H9 (cell line): ENCODE results near the gene ZNF205. TPM values are rescaled to one million over a fixed set of nuclear protein-coding genes. Genes with fewer than 3 reads are reported as not detected.

Experiments
- DNase-seq: peaks from one replicate; pipeline ENCODE4 v3.0.0-alpha.2; 2017
- H2AFZ ChIP-seq: one replicate; pipeline ENCODE4 v1.6.1; 2013; ENCODE audit warnings: mild to moderate bottlenecking, low read length, control low read depth, moderate library complexity
- H2AK5ac ChIP-seq: 2 replicates; pipeline ENCODE4 v1.6.1; 2013; ENCODE audit warnings: low read length, control low read depth, mixed read lengths; ENCODE audit not compliant: insufficient read length
- H2BK120ac ChIP-seq: one replicate; pipeline ENCODE4 v1.6.1; 2013; ENCODE audit warnings: low read depth, mild to moderate bottlenecking, low read length, control low read depth, inconsistent platforms; ENCODE audit not compliant: poor library complexity, severe bottlenecking
- H2BK12ac ChIP-seq: 2 replicates; pipeline ENCODE4 v1.6.1; 2013; ENCODE audit warnings: low read length, control low read depth, mixed read lengths, low read depth; ENCODE audit not compliant: insufficient read length
- H2BK15ac ChIP-seq: 2 replicates; pipeline ENCODE4 v1.6.1; 2013; ENCODE audit warnings: low read depth, low read length, control low read depth
- H2BK20ac ChIP-seq: one replicate; pipeline ENCODE4 v1.6.1; 2013; ENCODE audit warnings: low read depth, mild to moderate bottlenecking, low read length, control low read depth, inconsistent platforms; ENCODE audit not compliant: poor library complexity, severe bottlenecking
- H2BK5ac ChIP-seq: 2 replicates; pipeline ENCODE4 v1.6.1; 2013; ENCODE audit warnings: low read length, control low read depth, mixed read lengths; ENCODE audit not compliant: insufficient read length
- H3K14ac ChIP-seq: 2 replicates; pipeline ENCODE4 v1.6.1; 2013; ENCODE audit warnings: low read length, control low read depth; ENCODE audit not compliant: insufficient read depth
- H3K18ac ChIP-seq: 2 replicates; pipeline ENCODE4 v1.6.1; 2013; ENCODE audit warnings: low read depth, mild to moderate bottlenecking, mixed read lengths, low read length, control low read depth; ENCODE audit not compliant: insufficient read length
- H3K23ac ChIP-seq: 2 replicates; pipeline ENCODE4 v1.6.1; 2013; ENCODE audit warnings: low read length, control low read depth, mixed read lengths, low read depth; ENCODE audit not compliant: insufficient read length
- H3K23me2 ChIP-seq: 2 replicates; pipeline ENCODE4 v1.6.1; 2013; ENCODE audit warnings: low read depth, mild to moderate bottlenecking, mixed read lengths, low read length, control low read depth; ENCODE audit not compliant: insufficient read length, poor library complexity, severe bottlenecking
- H3K27ac ChIP-seq: 2 replicates; pipeline ENCODE4 v1.5.1; 2013; ENCODE audit warnings: low read length, control low read depth, mixed read lengths, low read depth; ENCODE audit not compliant: insufficient read length
- H3K27me3 ChIP-seq: 2 replicates; pipeline ENCODE4 v1.6.1; 2013; ENCODE audit warnings: low read length, control low read depth, inconsistent platforms; ENCODE audit not compliant: insufficient read depth
- H3K4ac ChIP-seq: 2 replicates; pipeline ENCODE4 v1.6.1; 2013; ENCODE audit warnings: low read depth, mild to moderate bottlenecking, control low read depth, inconsistent platforms, low read length, moderate library complexity
- H3K4me1 ChIP-seq: 2 replicates; pipeline ENCODE4 v1.6.1; 2013; ENCODE audit warnings: low read length, control low read depth, inconsistent platforms; ENCODE audit not compliant: insufficient read depth
- H3K4me2 ChIP-seq: 2 replicates; pipeline ENCODE4 v1.6.1; 2013; ENCODE audit warnings: low read length, control low read depth, mixed read lengths; ENCODE audit not compliant: insufficient read length, insufficient read depth
- H3K56ac ChIP-seq: 2 replicates; pipeline ENCODE4 v1.6.1; 2013; ENCODE audit warnings: low read depth, mild to moderate bottlenecking, mixed read lengths, low read length, control low read depth; ENCODE audit not compliant: insufficient read length
- H3K79me1 ChIP-seq: 2 replicates; pipeline ENCODE4 v1.6.1; 2013; ENCODE audit warnings: low read depth, mild to moderate bottlenecking, moderate library complexity, low read length, control low read depth, inconsistent platforms; ENCODE audit not compliant: insufficient read depth, poor library complexity, severe bottlenecking
- H3K79me2 ChIP-seq: 2 replicates; pipeline ENCODE4 v1.6.1; 2013; ENCODE audit warnings: low read length, control low read depth, inconsistent platforms; ENCODE audit not compliant: insufficient read depth
- H3K9ac ChIP-seq: 2 replicates; pipeline ENCODE4 v1.6.1; 2013; ENCODE audit warnings: low read length, control low read depth, mixed read lengths; ENCODE audit not compliant: insufficient read length; ENCODE audit errors: extremely low read depth
- H3K9me3 ChIP-seq: one replicate; pipeline ENCODE4 v1.6.1; 2013; ENCODE audit warnings: low read depth, low read length, inconsistent platforms; ENCODE audit not compliant: control insufficient read depth
- H3T11ph ChIP-seq: one replicate; pipeline ENCODE4 v1.6.1; 2013; ENCODE audit warnings: mild to moderate bottlenecking, low read length, control low read depth, inconsistent platforms
- H4K20me1 ChIP-seq: one replicate; pipeline ENCODE4 v1.6.1; 2013; ENCODE audit not compliant: control insufficient read depth, insufficient read length, insufficient read depth
- H4K5ac ChIP-seq: 2 replicates; pipeline ENCODE4 v1.6.1; 2013; ENCODE audit warnings: low read depth, mild to moderate bottlenecking, mixed read lengths, low read length, control low read depth; ENCODE audit not compliant: insufficient read length
- H4K8ac ChIP-seq: replicated peaks from 2 replicates; pipeline ENCODE4 v1.6.1; 2013; ENCODE audit warnings: low read length, control low read depth, mixed read lengths, low read depth; ENCODE audit not compliant: insufficient read length
- H4K91ac ChIP-seq: 2 replicates; pipeline ENCODE4 v1.6.1; 2013; ENCODE audit warnings: low read depth, mild to moderate bottlenecking, moderate library complexity, mixed read lengths, low read length, control low read depth; ENCODE audit not compliant: insufficient read length
- H3K27ac Mint-ChIP-seq, 3 experiments: 2 replicates in 2 of 3; 3 replicates in 1 of 3; pipeline ENCODE4 v1.8.0; 2020 to 2021; ENCODE audit warnings: mixed read lengths in 3 of 3, mild to moderate bottlenecking in 1 of 3, moderate library complexity in 1 of 3
- H3K27me3 Mint-ChIP-seq: 2 replicates; pipeline ENCODE4 v1.8.0; 2021; ENCODE audit warnings: low read depth, mild to moderate bottlenecking, moderate library complexity, mixed read lengths
- H3K36me3 Mint-ChIP-seq, 3 experiments: 2 replicates in 2 of 3; 3 replicates in 1 of 3; pipeline ENCODE4 v1.8.0; 2020 to 2021; ENCODE audit warnings: low read depth in 3 of 3, mixed read lengths in 3 of 3; ENCODE audit not compliant: insufficient read depth in 1 of 3
- H3K4me1 Mint-ChIP-seq, 2 experiments: 2 replicates each; pipeline ENCODE4 v1.8.0; 2020; ENCODE audit warnings: mixed read lengths in 2 of 2
- H3K4me3 Mint-ChIP-seq, 2 experiments: 2 replicates in 1 of 2; 3 replicates in 1 of 2; pipeline ENCODE4 v1.8.0; 2020 to 2021; ENCODE audit warnings: mild to moderate bottlenecking in 2 of 2, mixed read lengths in 2 of 2, moderate library complexity in 1 of 2
- H3K9me3 Mint-ChIP-seq, 2 experiments: 2 replicates in 1 of 2; 3 replicates in 1 of 2; pipeline ENCODE4 v1.8.0; 2020; ENCODE audit warnings: mild to moderate bottlenecking in 2 of 2, mixed read lengths in 2 of 2, moderate library complexity in 1 of 2
- CTCF ChIP-seq: fragments of 200-600 bp; sonication (generic); conservative IDR thresholded peaks from 3 replicates; pipeline ENCODE4 v1.8.0; 2021; ENCODE audit warnings: antibody characterized with exemption, mild to moderate bottlenecking
- WGBS: extraction: QIAGEN DNeasy Blood & Tissue Kit; methylation state at CpG from one replicate; pipeline ENCODE4 v1.1.7; 2013; ENCODE audit warnings: missing lambda C conversion rate, low lambda C conversion rate, mixed read lengths; ENCODE audit not compliant: insufficient read length; ENCODE audit errors: extremely low coverage; 5-methylcytosine and 5-hydroxymethylcytosine counted together
- total RNA-seq: library from RNA; stranded (reverse); gene quantifications from 2 replicates; pipeline ENCODE4 v1.2.1, GENCODE V29; 2021

Gene ZNF205
- total RNA-seq, 1 experiment from 2014 or later = 16.8 TPM

GRCh38 chr16:3157229-3158025 lies 45.0 kb downstream of the ZNF205 start:
- Histone ChIP-seq H2BK12ac (no peak overlapping the region), H2BK5ac (no peak overlapping the region), H3K56ac (no peak overlapping the region), H3K9me3 (no peaks in the 10 kb centered on the region), H3K4ac (no peak overlapping the region), H2BK20ac (no peak overlapping the region), H2AK5ac (no peak overlapping the region), H3K79me1 (no peaks in the 10 kb centered on the region), H3K4me1 (peaks cover 2% of the 10 kb centered on the region; the same call in 1 of the 2 replicates), H3K9ac (no peak overlapping the region), H4K8ac (no peak overlapping the region), H2BK120ac (no peak overlapping the region), H3K14ac (no peak overlapping the region), H3K23ac (no peak overlapping the region), H3K27me3 (no peaks in the 10 kb centered on the region; the same call in 1 of the 2 replicates), H2BK15ac (no peak overlapping the region), H4K91ac (no peak overlapping the region), H4K20me1 (no peaks in the 10 kb centered on the region), H3K4me2 (peak overlapping the region; percentile 92), H4K5ac (no peak overlapping the region), H3K79me2 (no peaks in the 10 kb centered on the region), H2AFZ (no peak overlapping the region), H3T11ph (no peak overlapping the region), H3K27ac (no peak overlapping the region), H3K18ac (no peak overlapping the region), H3K23me2 (peaks cover 15% of the 10 kb centered on the region)
- peaks cover 4 to 11% of the 10 kb centered on the region in 2 experiments; a peak in 4 of 5 replicates for H3K9me3 Mint-ChIP-seq
- peak overlapping the region; percentile 77 to 95 for H3K4me3 Mint-ChIP-seq
- DNase-seq = peak; percentile 91
- peaks cover 3 to 15% of the 10 kb centered on the region in 2 experiments; a peak in 3 of 4 replicates for H3K4me1 Mint-ChIP-seq
- H3K27ac Mint-ChIP-seq = no peak overlapping the region
- H3K27me3 Mint-ChIP-seq = peaks cover 34% of the 10 kb centered on the region
- no peaks in the 10 kb centered on the region; a peak in 2 of 7 replicates for H3K36me3 Mint-ChIP-seq
- no CpG with 5 or more reads among the region's 59 CpGs for WGBS
- no peak for TF ChIP-seq CTCF
